ENCODE results near the gene CEP112. TPM values are rescaled to one million over a fixed set of nuclear protein-coding genes. Genes with fewer than 3 reads are reported as not detected.

CEP112 gene
- total and polyA plus RNA-seq, 2 donors (not counting 3 experiments of a cell fraction or from before 2014, with no cell fraction given): 1.5 to 25.3 TPM

DNA sequence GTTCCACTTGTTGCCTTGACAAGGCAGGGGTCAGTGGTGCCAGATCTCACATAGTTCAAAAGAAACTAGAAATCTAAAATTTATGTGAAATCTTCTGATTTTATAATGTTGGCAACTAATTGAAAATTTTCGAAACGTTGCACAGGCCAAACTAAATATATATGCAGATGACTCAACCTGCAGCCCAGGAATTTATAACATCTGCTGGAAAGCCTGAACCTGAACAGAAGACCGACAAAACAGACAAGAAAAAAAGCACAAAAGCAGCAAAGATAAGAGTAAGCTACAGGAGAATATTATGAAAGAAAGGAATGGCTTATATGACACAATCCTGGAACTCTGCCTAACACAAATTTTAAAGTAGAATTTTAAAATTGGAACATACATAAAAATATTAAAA lies 207.6 kb downstream of the CEP112 start:
- no peaks in the 10 kb centered on the region for H3K79me2 ChIP-seq (ENCODE audit: control insufficient read depth, insufficient read depth, low read length)
- H3K9me3 ChIP-seq (replicated peaks; ENCODE audit: control insufficient read depth, insufficient read depth, low read length): no peaks in the 10 kb centered on the region
- no peaks in the 10 kb centered on the region for H4K20me1 ChIP-seq (replicated peaks; ENCODE audit: control insufficient read depth, extremely low read depth, insufficient read depth, low read length)
- TF ChIP-seq FOS (IDR thresholded peaks at IDR 0.05; ENCODE audit: borderline replicate concordance, insufficient read depth, low read length) (no peak), JUN (IDR thresholded peaks at IDR 0.05; ENCODE audit: borderline replicate concordance, insufficient read depth, insufficient read length, low read depth) (no peak), MYC (IDR thresholded peaks at IDR 0.05; ENCODE audit: low read depth, low read length) (no peak), POLR2AphosphoS5 (IDR thresholded peaks at IDR 0.05; ENCODE audit: insufficient read depth, low read depth, low read length) (no peak), POLR2A (IDR thresholded peaks at IDR 0.05; ENCODE audit: low read depth, low read length) (no peak), EZH2 (IDR thresholded peaks at IDR 0.05; ENCODE audit: borderline replicate concordance, low read depth, low read length, severe bottlenecking) (no peak)
- ChIA-PET CTCF (no interaction called here), POLR2A (no interaction called here)
- no peak overlapping the region for H3K4me3 ChIP-seq (replicated peaks in 1 of 3; ENCODE audit: insufficient read depth in 1 of 3, low read depth in 1 of 3, low read length in 3 of 3)
- H3K4me1 ChIP-seq (ENCODE audit: control insufficient read depth, extremely low read depth, insufficient read depth, low read length): no peaks in the 10 kb centered on the region
- H3K9me1 ChIP-seq (replicated peaks; ENCODE audit: control insufficient read depth, extremely low read depth, insufficient read depth, low read length): no peaks in the 10 kb centered on the region
- H2AFZ ChIP-seq (ENCODE audit: low read depth, low read length): no peak overlapping the region
- intact Hi-C loops (cut with micrococcal nuclease): loop anchor here (10.0 kb wide), 1 partner anchor 529 kb away; no protein-coding TSS in a partner anchor
- no peak overlapping the region for H3K4me2 ChIP-seq (ENCODE audit: insufficient read depth, low read length)
- DNase-seq (ENCODE audit: low read depth, low spot score) (no peak), FAIRE-seq (no peak)
- no peak overlapping the region for H3K27ac ChIP-seq (ENCODE audit: insufficient read depth, low read depth, low read length)
- H3K9ac ChIP-seq (replicated peaks; ENCODE audit: extremely low read depth, insufficient read depth, low read length): no peak overlapping the region
- H3K36me3 ChIP-seq (ENCODE audit: control insufficient read depth in 2 of 2, extremely low read depth in 1 of 2, insufficient read depth in 2 of 2, low read length in 2 of 2): no peaks in the 10 kb centered on the region
- H3K27me3 ChIP-seq (ENCODE audit: control insufficient read depth in 2 of 2, insufficient read depth in 2 of 2, low read length in 2 of 2): no peaks in the 10 kb centered on the region
- dilution Hi-C loops (cut with MboI; ENCODE audit: extremely low pct_ligation_motif_present, low sequenced_read_pairs): no loop called here
- no TSS peak for BruUV-seq (replicated peaks)

DNA sequence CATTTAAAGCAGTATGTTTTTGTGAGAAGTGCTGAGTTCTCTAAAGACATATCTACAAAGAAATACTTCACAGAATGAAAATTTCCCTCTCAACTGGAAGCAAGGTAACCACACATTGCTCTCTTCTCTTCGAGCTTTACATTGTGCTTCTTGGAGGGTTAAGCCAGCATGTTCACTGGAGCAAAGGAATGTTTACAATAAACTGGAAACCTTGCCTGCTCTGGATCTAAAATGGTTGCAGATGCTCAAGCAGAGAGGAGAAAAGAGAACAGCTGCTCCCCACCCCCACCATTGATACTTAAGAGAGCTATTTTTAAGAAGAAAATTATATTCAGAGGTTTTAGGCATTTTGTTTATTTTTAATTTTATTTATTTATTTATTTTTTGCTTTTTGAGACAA lies 213.1 kb downstream of the CEP112 start:
- no peaks in the 10 kb centered on the region for H3K9me1 ChIP-seq (replicated peaks; ENCODE audit: control insufficient read depth, extremely low read depth, insufficient read depth, low read length)
- FAIRE-seq (no peak), DNase-seq (ENCODE audit: low read depth, low spot score) (no peak)
- ChIA-PET POLR2A (no interaction called here), CTCF (interaction anchor here (1.0 kb wide), 1 partner anchor 13 kb away, joined by 6 read pairs; no protein-coding TSS in a partner anchor)
- H3K9ac ChIP-seq (replicated peaks; ENCODE audit: extremely low read depth, insufficient read depth, low read length): no peak overlapping the region
- no peak overlapping the region for H3K4me2 ChIP-seq (ENCODE audit: insufficient read depth, low read length)
- no peaks in the 10 kb centered on the region for H3K27me3 ChIP-seq (ENCODE audit: control insufficient read depth in 2 of 2, insufficient read depth in 2 of 2, low read length in 2 of 2)
- no peaks in the 10 kb centered on the region for H3K36me3 ChIP-seq (ENCODE audit: control insufficient read depth in 2 of 2, extremely low read depth in 1 of 2, insufficient read depth in 2 of 2, low read length in 2 of 2)
- H3K4me1 ChIP-seq (ENCODE audit: control insufficient read depth, extremely low read depth, insufficient read depth, low read length): no peaks in the 10 kb centered on the region
- no peaks in the 10 kb centered on the region for H3K9me3 ChIP-seq (replicated peaks; ENCODE audit: control insufficient read depth, insufficient read depth, low read length)
- no peaks in the 10 kb centered on the region for H3K79me2 ChIP-seq (ENCODE audit: control insufficient read depth, insufficient read depth, low read length)
- no peak overlapping the region for H2AFZ ChIP-seq (ENCODE audit: low read depth, low read length)
- no peak for TF ChIP-seq FOS (IDR thresholded peaks at IDR 0.05; ENCODE audit: borderline replicate concordance, insufficient read depth, low read length)
- TF ChIP-seq POLR2A (IDR thresholded peaks at IDR 0.05; ENCODE audit: low read depth, low read length): no peak
- TF ChIP-seq GATA2 (IDR thresholded peaks at IDR 0.05; ENCODE audit: insufficient read depth, insufficient read length, low read depth, low read length): no peak
- TF ChIP-seq, protein P1, sequence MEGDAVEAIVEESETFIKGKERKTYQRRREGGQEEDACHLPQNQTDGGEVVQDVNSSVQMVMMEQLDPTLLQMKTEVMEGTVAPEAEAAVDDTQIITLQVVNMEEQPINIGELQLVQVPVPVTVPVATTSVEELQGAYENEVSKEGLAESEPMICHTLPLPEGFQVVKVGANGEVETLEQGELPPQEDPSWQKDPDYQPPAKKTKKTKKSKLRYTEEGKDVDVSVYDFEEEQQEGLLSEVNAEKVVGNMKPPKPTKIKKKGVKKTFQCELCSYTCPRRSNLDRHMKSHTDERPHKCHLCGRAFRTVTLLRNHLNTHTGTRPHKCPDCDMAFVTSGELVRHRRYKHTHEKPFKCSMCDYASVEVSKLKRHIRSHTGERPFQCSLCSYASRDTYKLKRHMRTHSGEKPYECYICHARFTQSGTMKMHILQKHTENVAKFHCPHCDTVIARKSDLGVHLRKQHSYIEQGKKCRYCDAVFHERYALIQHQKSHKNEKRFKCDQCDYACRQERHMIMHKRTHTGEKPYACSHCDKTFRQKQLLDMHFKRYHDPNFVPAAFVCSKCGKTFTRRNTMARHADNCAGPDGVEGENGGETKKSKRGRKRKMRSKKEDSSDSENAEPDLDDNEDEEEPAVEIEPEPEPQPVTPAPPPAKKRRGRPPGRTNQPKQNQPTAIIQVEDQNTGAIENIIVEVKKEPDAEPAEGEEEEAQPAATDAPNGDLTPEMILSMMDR (IDR thresholded peaks at IDR 0.05; ENCODE audit: extremely low read depth in 1 of 2, insufficient read depth in 1 of 2, low read depth in 1 of 2, low read length in 2 of 2): no peak
- no peak for TF ChIP-seq JUN (IDR thresholded peaks at IDR 0.05; ENCODE audit: borderline replicate concordance, insufficient read depth, insufficient read length, low read depth)
- TF ChIP-seq, protein P2, sequence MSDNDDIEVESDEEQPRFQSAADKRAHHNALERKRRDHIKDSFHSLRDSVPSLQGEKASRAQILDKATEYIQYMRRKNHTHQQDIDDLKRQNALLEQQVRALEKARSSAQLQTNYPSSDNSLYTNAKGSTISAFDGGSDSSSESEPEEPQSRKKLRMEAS (IDR thresholded peaks at IDR 0.05; ENCODE audit: insufficient read depth, insufficient read length): no peak
- TF ChIP-seq MYC (IDR thresholded peaks at IDR 0.05; ENCODE audit: low read depth, low read length): no peak
- TF ChIP-seq EZH2 (IDR thresholded peaks at IDR 0.05; ENCODE audit: borderline replicate concordance, low read depth, low read length, severe bottlenecking): no peak
- TF ChIP-seq POLR2AphosphoS5 (IDR thresholded peaks at IDR 0.05; ENCODE audit: insufficient read depth, low read depth, low read length): no peak
- H3K27ac ChIP-seq (ENCODE audit: insufficient read depth, low read depth, low read length): no peak overlapping the region
- dilution Hi-C loops (cut with MboI; ENCODE audit: extremely low pct_ligation_motif_present, low sequenced_read_pairs) (no loop called here), intact Hi-C loops (cut with micrococcal nuclease) (no loop called here)
- no peaks in the 10 kb centered on the region for H4K20me1 ChIP-seq (replicated peaks; ENCODE audit: control insufficient read depth, extremely low read depth, insufficient read depth, low read length)
- H3K4me3 ChIP-seq (replicated peaks in 1 of 3; ENCODE audit: insufficient read depth in 1 of 3, low read depth in 1 of 3, low read length in 3 of 3): no peak overlapping the region
- BruUV-seq (replicated peaks): no TSS peak

All from endothelial cell of umbilical vein (primary cell).